K562 (cell line): ENCODE results near the gene ANKS1B. TPM values are rescaled to one million over a fixed set of nuclear protein-coding genes. Genes with fewer than 3 reads are reported as not detected.

ENCODE experiments used
- ATAC-seq: fragments of 200-7000 bp; cut with Tn5 transposase; 3 replicates; pipeline ENCODE4 v1.9.1; 2020; ENCODE audit warnings: moderate library complexity
- BruUV-seq: library from RNA; stranded (reverse); fragments of 400-500 nt; replicated peaks from 2 replicates; lab custom pipeline; 2021; lab: Mats Ljungman, UMichigan
- CTCF ChIA-PET: fragments of 300-600 bp; formaldehyde crosslinking; extraction: SDS; loops from one replicate; lab custom pipeline; 2021; ENCODE audit warnings: low intra/inter-chr PET ratio; lab: Yijun Ruan, JAX
- POLR2A ChIA-PET: fragments of 300-600, 350-650 bp; sonication (Branson Sonifier 250); formaldehyde crosslinking; extraction: SDS; loops from one replicate; lab custom pipeline; 2021; ENCODE audit warnings: antibody characterized with exemption, inconsistent platforms; lab: Yijun Ruan, JAX
- DNase-seq, 4 experiments: peaks; one replicate each; pipeline versions ENCODE4 v3.0.0 to v3.0.0-alpha.2; 2011 to 2018; ENCODE audit warnings: low spot score in 3 of 4, mixed read lengths in 3 of 4; ENCODE audit errors: extremely low read depth in 1 of 4
- FAIRE-seq: peaks from 2 replicates; lab custom pipeline; 2011; peaks lifted over from hg19 to GRCh38; lab: Jason Lieb, UNC
- H2AFZ ChIP-seq: 2 replicates; pipeline ENCODE4 v1.6.0; 2011; ENCODE audit warnings: low read depth, low read length, control low read depth, inconsistent platforms
- H3K27ac ChIP-seq: fragments of 200-600 bp; 3 replicates; pipeline ENCODE4 v1.8.0; 2011; ENCODE audit warnings: low read depth, mild to moderate bottlenecking, control low read depth, inconsistent platforms, low read length, moderate library complexity, mixed read lengths; ENCODE audit errors: extremely low read depth
- H3K27me3 ChIP-seq, 2 experiments: fragments of 300-600 bp in 1 of 2; 2 replicates in 1 of 2; 3 replicates in 1 of 2; pipeline versions ENCODE4 v1.6.0 to v1.8.0; 2011; ENCODE audit warnings: inconsistent platforms in 2 of 2, low read length in 2 of 2, mild to moderate bottlenecking in 1 of 2, mixed read lengths in 1 of 2, moderate library complexity in 1 of 2; ENCODE audit not compliant: control insufficient read depth in 2 of 2, insufficient read depth in 2 of 2
- H3K36me3 ChIP-seq: fragments of 300-600 bp; 3 replicates; pipeline ENCODE4 v1.8.0; 2011; ENCODE audit warnings: mild to moderate bottlenecking, low read length, inconsistent platforms; ENCODE audit not compliant: control insufficient read depth, insufficient read depth
- H3K4me1 ChIP-seq, 2 experiments: fragments of 200-600 bp in 1 of 2; replicated peaks in 1 of 2; 2 replicates in 1 of 2; 3 replicates in 1 of 2; pipeline versions ENCODE4 v1.5.1 to v1.8.0; 2011; ENCODE audit warnings: inconsistent platforms in 2 of 2, low read length in 2 of 2, mild to moderate bottlenecking in 1 of 2, mixed read lengths in 1 of 2, moderate library complexity in 1 of 2; ENCODE audit not compliant: control insufficient read depth in 2 of 2, insufficient read depth in 2 of 2
- H3K4me2 ChIP-seq: 2 replicates; pipeline ENCODE4 v1.6.1; 2011; ENCODE audit warnings: low read length, control low read depth, inconsistent platforms, mixed read lengths; ENCODE audit not compliant: insufficient read depth
- H3K4me3 ChIP-seq: fragments of 200-600 bp; sonication (generic), shearing (Covaris generic); 2 replicates; pipeline ENCODE4 v1.5.1; 2016; ENCODE audit warnings: control low read depth, inconsistent platforms
- H3K79me2 ChIP-seq: fragments of 200-600 bp; 3 replicates; pipeline ENCODE4 v1.8.0; 2011; ENCODE audit warnings: low read length, inconsistent platforms; ENCODE audit not compliant: control insufficient read depth, insufficient read depth
- H3K9ac ChIP-seq, 2 experiments: 2 replicates each; pipeline versions ENCODE4 v1.6.0 to v1.6.1; 2011; ENCODE audit warnings: low read depth in 2 of 2, low read length in 2 of 2, control low read depth in 1 of 2, inconsistent platforms in 1 of 2, mild to moderate bottlenecking in 1 of 2, mixed read lengths in 1 of 2; ENCODE audit not compliant: insufficient read depth in 1 of 2
- H3K9me1 ChIP-seq: one replicate; pipeline ENCODE4 v1.6.0; 2011; ENCODE audit warnings: inconsistent platforms, mild to moderate bottlenecking, low read length, moderate library complexity; ENCODE audit not compliant: control insufficient read depth, insufficient read depth
- H3K9me3 ChIP-seq: replicated peaks from 2 replicates; pipeline ENCODE4 v1.5.1; 2011; ENCODE audit warnings: low read depth, low read length, inconsistent platforms; ENCODE audit not compliant: control insufficient read depth, insufficient read depth
- H4K20me1 ChIP-seq: replicated peaks from 2 replicates; pipeline ENCODE4 v1.6.1; 2011; ENCODE audit warnings: low read length, inconsistent platforms, mixed read lengths; ENCODE audit not compliant: control insufficient read depth, insufficient read depth
- IRF2 ChIP-seq: sonication (generic); formaldehyde crosslinking; IDR thresholded peaks from 2 replicates; pipeline ENCODE4 v1.8.1; 2022; ENCODE audit warnings: mild to moderate bottlenecking, missing genetic modification reagents
- MECOM ChIP-seq: fragments of 250-450 bp; sonication (Bioruptor Pico); IDR thresholded peaks from 2 replicates; pipeline ENCODE4 v1.8.0; 2022; ENCODE audit warnings: inconsistent platforms
- MEF2A ChIP-seq: IDR thresholded peaks from 2 replicates; pipeline ENCODE4 v1.6.1; 2011; ENCODE audit warnings: low read depth, mild to moderate bottlenecking, low read length, moderate library complexity; ENCODE audit not compliant: control insufficient read depth
- NELFE ChIP-seq: IDR thresholded peaks from 2 replicates; pipeline ENCODE4 v1.6.1; 2011; ENCODE audit warnings: mild to moderate bottlenecking; ENCODE audit not compliant: insufficient read depth, insufficient read length
- PATZ1 ChIP-seq: fragments of 250-450 bp; sonication (Bioruptor Pico); IDR thresholded peaks from 2 replicates; pipeline ENCODE4 v1.5.0; 2020; ENCODE audit warnings: mild to moderate bottlenecking, borderline replicate concordance
- PCBP1 ChIP-seq: fragments of 200-400 bp; formaldehyde crosslinking; IDR thresholded peaks from 2 replicates; pipeline ENCODE4 v1.6.1; 2018; ENCODE audit warnings: mild to moderate bottlenecking, low read depth, low read length; ENCODE audit not compliant: poor library complexity, severe bottlenecking
- U2AF1 ChIP-seq: fragments of 200-400 bp; formaldehyde crosslinking; optimal IDR thresholded peaks from 2 replicates; pipeline ENCODE3; 2017; ENCODE audit warnings: mild to moderate bottlenecking, low read depth, low read length, moderate library complexity
- ZNF134 ChIP-seq: fragments of 250-450 bp; sonication (Bioruptor Pico); conservative IDR thresholded peaks from 2 replicates; pipeline ENCODE4 v1.4.0; 2020
- ZNF347 ChIP-seq: fragments of 450-650 bp; formaldehyde crosslinking; IDR thresholded peaks from 2 replicates; pipeline ENCODE4 v1.4.0; 2020; ENCODE audit warnings: low read depth, mild to moderate bottlenecking, moderate library complexity
- ZNF639 ChIP-seq, 2 experiments: fragments of 200-800 bp in 1 of 2; sonication (Bioruptor generic) in 1 of 2; sonication (generic) in 1 of 2; formaldehyde crosslinking in 1 of 2; IDR thresholded peaks in 1 of 2; conservative IDR thresholded peaks in 1 of 2; 2 replicates each; pipeline versions ENCODE4 v1.5.0 to v1.6.1; 2016 to 2020; ENCODE audit warnings: missing compliant biosample characterization in 1 of 2, missing genetic modification characterization in 1 of 2, missing genetic modification reagents in 1 of 2
- ZNF766 ChIP-seq: fragments of 200-800 bp; sonication (Bioruptor generic); conservative IDR thresholded peaks from 2 replicates; pipeline ENCODE4 v1.6.1; 2016; ENCODE audit warnings: missing genetic modification characterization, missing compliant biosample characterization
- ZNF785 ChIP-seq: fragments of 250-450 bp; sonication (Bioruptor Pico); IDR thresholded peaks from 2 replicates; pipeline ENCODE4 v1.4.0; 2020; ENCODE audit warnings: mild to moderate bottlenecking
- ZZZ3 ChIP-seq: fragments of 450-650 bp; IDR thresholded peaks from 2 replicates; pipeline ENCODE4 v1.6.1; 2016; ENCODE audit warnings: antibody characterized with exemption, mild to moderate bottlenecking, moderate library complexity
- WGBS: fragments of 100-300 bp; shearing (Covaris generic); methylation state at CpG from one replicate; pipeline ENCODE4 v1.1.6; 2016; ENCODE audit warnings: low coverage, mixed read lengths; ENCODE audit not compliant: insufficient coverage; ENCODE audit errors: missing lambda C conversion rate; 5-methylcytosine and 5-hydroxymethylcytosine counted together
- in situ Hi-C: fragments of 300-500 bp; cut with MboI; formaldehyde crosslinking; loops from 4 replicates; pipeline ENCODE4 v1.15.0; 2018; ENCODE audit warnings: inconsistent platforms, mixed read lengths
- intact Hi-C: fragments of 100-400 bp; cut with micrococcal nuclease; formaldehyde crosslinking; loops from 2 replicates; pipeline ENCODE4 v1.14.2; 2022
- polyA plus RNA-seq, 8 experiments: library from polyadenylated mRNA; depleted of rRNA in 4 of 8; stranded (reverse) in 5 of 8; unstranded in 3 of 8; fragments of >200 nt; fragmentation: Nextera tagmentation in 2 of 8; fragmentation: Illumina TruSeq in 1 of 8; extraction: Ambion mirVana in 2 of 8; extraction: Trizol in 1 of 8; gene quantifications; 2 replicates each; pipeline versions ENCODE4 v1.2.1 to v1.2.3, GENCODE V29; 2011 to 2014; ENCODE audit warnings: inconsistent platforms in 1 of 8, missing spikeins in 1 of 8
- total RNA-seq, 7 experiments: library from RNA; depleted of rRNA in 6 of 7; stranded (reverse); fragments of >200 nt in 6 of 7; fragmentation: Illumina TruSeq in 2 of 7; extraction: Trizol in 2 of 7; gene quantifications; 2 replicates each; pipeline versions ENCODE4 v1.2.1 to v1.2.3, GENCODE V29; 2011 to 2021; ENCODE audit warnings: low replicate concordance in 1 of 7

The ANKS1B gene
- total and polyA plus RNA-seq, 9 of the 15 experiments (the other 6 are each of a cell fraction or from before 2014, with no cell fraction given), result 0.04 to 0.47 (median 0.28) TPM; not detected in 4

GRCh38 chr12:98864363-98864762, 1120.4 kb downstream of the ANKS1B start:
- ATAC-seq, result no peak

GRCh38 chr12:98863167-98863566, 1121.6 kb downstream of the ANKS1B start:
- intact Hi-C loops, result no loop called here
- H4K20me1 ChIP-seq, result no peaks in the 10 kb centered on the region
- H3K27me3 ChIP-seq, result peaks cover 0 to 5% of the 10 kb centered on the region in 2 experiments; a peak in 2 of 5 replicates
- no peak overlapping the region for H3K9ac ChIP-seq
- ChIA-PET CTCF (no interaction called here), POLR2A (no interaction called here)
- H3K27ac ChIP-seq, result no peak overlapping the region
- no peak overlapping the region for H2AFZ ChIP-seq
- no peaks in the 10 kb centered on the region for H3K4me1 ChIP-seq
- no TSS peak for BruUV-seq
- DNase-seq (no peak), ATAC-seq (no peak), FAIRE-seq (no peak)
- no peaks in the 10 kb centered on the region for H3K36me3 ChIP-seq
- H3K9me3 ChIP-seq, result no peaks in the 10 kb centered on the region; the same call in 1 of the 2 replicates
- in situ Hi-C loops, result no loop called here
- no peaks in the 10 kb centered on the region for H3K9me1 ChIP-seq
- H3K79me2 ChIP-seq, result no peaks in the 10 kb centered on the region
- no peak overlapping the region for H3K4me3 ChIP-seq
- WGBS, result 0% methylated on average over 3 of the region's 3 CpGs
- H3K4me2 ChIP-seq, result no peak overlapping the region
- TF ChIP-seq MECOM, result no peak
- TF ChIP-seq ZNF766 (CRISPR knock-in tag), result no peak
- TF ChIP-seq ZNF639 (CRISPR knock-in tag; conservative IDR thresholded peaks at IDR 0.05 in 1 of 2, IDR thresholded peaks at IDR 0.05 in 1 of 2), result no peak
- no peak for TF ChIP-seq ZNF785 (CRISPR knock-in tag)
- no peak for TF ChIP-seq MEF2A
- TF ChIP-seq U2AF1, result no peak
- TF ChIP-seq ZZZ3, result no peak
- no peak for TF ChIP-seq PCBP1
- no peak for TF ChIP-seq NELFE
- no peak for TF ChIP-seq IRF2 (CRISPR knock-in tag)
- TF ChIP-seq PATZ1 (CRISPR knock-in tag), result no peak

More at GRCh38 chr12:98864363-98864762, 1120.4 kb downstream of the ANKS1B start:
- WGBS, result 0% methylated on average over 1 of the region's 1 CpG
- H3K27ac ChIP-seq, result no peak overlapping the region
- DNase-seq (no peak), FAIRE-seq (no peak)
- H3K36me3 ChIP-seq, result no peaks in the 10 kb centered on the region
- no TSS peak for BruUV-seq
- no peak overlapping the region for H3K4me3 ChIP-seq
- no peak overlapping the region for H2AFZ ChIP-seq
- H3K9me1 ChIP-seq, result no peaks in the 10 kb centered on the region
- no peak overlapping the region for H3K9ac ChIP-seq
- POLR2A ChIA-PET, result no interaction called here
- H3K4me1 ChIP-seq, result no peaks in the 10 kb centered on the region
- no peaks in the 10 kb centered on the region for H3K79me2 ChIP-seq
- in situ Hi-C loops (no loop called here), intact Hi-C loops (no loop called here)
- H3K4me2 ChIP-seq, result no peak overlapping the region
- H3K9me3 ChIP-seq, result no peaks in the 10 kb centered on the region; the same call in 1 of the 2 replicates
- H3K27me3 ChIP-seq, result peaks cover 0 to 6% of the 10 kb centered on the region in 2 experiments; a peak in 2 of 5 replicates
- no peaks in the 10 kb centered on the region for H4K20me1 ChIP-seq
- TF ChIP-seq ZNF134 (CRISPR knock-in tag) (peak; percentile 94), ZNF347 (CRISPR knock-in tag) (no peak)
- CTCF ChIA-PET, result no interaction called here
